Mucosa of stomach (tissue), 1 donor: ENCODE results near the gene XXYLT1.

ENCODE experiments used
- H3K27me3 ChIP-seq: one replicate; pipeline ENCODE4 v1.7.0; 2013; ENCODE audit warnings: mild to moderate bottlenecking, low read length; ENCODE audit not compliant: control insufficient read depth, insufficient read depth
- H3K36me3 ChIP-seq: one replicate; pipeline ENCODE4 v1.7.0; 2013; ENCODE audit warnings: low read length; ENCODE audit not compliant: control insufficient read depth, insufficient read depth
- H3K4me1 ChIP-seq: one replicate; pipeline ENCODE4 v1.7.0; 2013; ENCODE audit warnings: mild to moderate bottlenecking, low read length; ENCODE audit not compliant: control insufficient read depth, insufficient read depth
- H3K4me3 ChIP-seq: one replicate; pipeline ENCODE4 v1.7.0; 2013; ENCODE audit warnings: low read length
- H3K9ac ChIP-seq: one replicate; pipeline ENCODE4 v1.7.0; 2013; ENCODE audit warnings: mild to moderate bottlenecking, low read length, moderate library complexity
- H3K9me3 ChIP-seq: one replicate; pipeline ENCODE4 v1.7.0; 2013; ENCODE audit warnings: mild to moderate bottlenecking, low read length, moderate library complexity; ENCODE audit not compliant: control insufficient read depth
- donor health status: Pancreatic carcinoma.

XXYLT1 gene

DNA sequence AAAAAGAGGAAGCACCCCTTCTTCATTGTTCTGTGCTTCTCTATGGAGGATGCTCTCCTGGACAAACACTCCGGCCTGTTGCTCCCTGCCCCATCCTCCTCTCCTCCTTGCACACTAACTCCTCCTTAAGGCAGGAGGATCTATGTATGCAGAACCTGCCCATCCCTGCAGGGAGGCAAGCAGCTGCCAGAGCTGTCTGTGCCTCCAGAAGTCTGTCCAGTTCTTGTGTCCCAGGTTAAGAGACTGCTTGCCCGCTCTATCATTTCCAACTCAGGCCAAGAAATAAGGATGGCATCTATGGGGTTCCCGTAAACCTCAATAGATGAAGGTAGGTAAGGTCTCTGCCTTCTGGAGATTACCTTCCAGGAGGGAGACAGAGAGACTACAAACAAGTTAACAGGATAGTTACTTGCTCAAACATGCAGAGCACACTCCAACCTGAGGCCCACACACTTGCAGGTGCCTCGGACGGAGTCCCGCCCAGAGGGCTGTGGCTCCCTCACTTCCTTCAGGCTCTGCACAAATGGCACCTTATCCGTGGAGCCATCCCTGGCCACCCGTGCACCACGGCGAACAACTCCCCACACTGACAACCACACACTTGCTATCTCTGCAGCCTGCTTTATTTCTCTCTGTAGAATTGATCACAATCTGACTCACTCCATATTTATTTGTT lies 6.9 kb downstream of the XXYLT1 start:
- Histone ChIP-seq H3K4me3 (no peak overlapping the region), H3K4me1 (peaks cover 16% of the 10 kb centered on the region), H3K36me3 (no peaks in the 10 kb centered on the region), H3K9ac (no peak overlapping the region), H3K9me3 (no peaks in the 10 kb centered on the region), H3K27me3 (no peaks in the 10 kb centered on the region)

GRCh38 chr3:195263193-195263924 lies 7.6 kb downstream of the XXYLT1 start:
- Histone ChIP-seq H3K9me3 (no peaks in the 10 kb centered on the region), H3K4me3 (no peak overlapping the region), H3K36me3 (no peaks in the 10 kb centered on the region), H3K9ac (no peak overlapping the region), H3K27me3 (no peaks in the 10 kb centered on the region), H3K4me1 (peaks cover 16% of the 10 kb centered on the region)

GRCh38 chr3:195261925-195262324 lies 9.0 kb downstream of the XXYLT1 start:
- H3K4me3 ChIP-seq = no peak overlapping the region
- H3K9ac ChIP-seq = no peak overlapping the region
- no peaks in the 10 kb centered on the region for H3K36me3 ChIP-seq
- H3K27me3 ChIP-seq = no peaks in the 10 kb centered on the region
- peaks cover 16% of the 10 kb centered on the region for H3K4me1 ChIP-seq
- H3K9me3 ChIP-seq = no peaks in the 10 kb centered on the region

- Histone ChIP-seq H3K4me3 (peak overlapping the region; percentile 69), H3K27me3 (no peaks in the 10 kb centered on the region), H3K9me3 (no peaks in the 10 kb centered on the region), H3K9ac (peak overlapping the region; percentile 74), H3K4me1 (peaks cover 16% of the 10 kb centered on the region), H3K36me3 (no peaks in the 10 kb centered on the region)
Observed at GRCh38 chr3:195260280-195260905, 10.6 kb downstream of the XXYLT1 start.

DNA sequence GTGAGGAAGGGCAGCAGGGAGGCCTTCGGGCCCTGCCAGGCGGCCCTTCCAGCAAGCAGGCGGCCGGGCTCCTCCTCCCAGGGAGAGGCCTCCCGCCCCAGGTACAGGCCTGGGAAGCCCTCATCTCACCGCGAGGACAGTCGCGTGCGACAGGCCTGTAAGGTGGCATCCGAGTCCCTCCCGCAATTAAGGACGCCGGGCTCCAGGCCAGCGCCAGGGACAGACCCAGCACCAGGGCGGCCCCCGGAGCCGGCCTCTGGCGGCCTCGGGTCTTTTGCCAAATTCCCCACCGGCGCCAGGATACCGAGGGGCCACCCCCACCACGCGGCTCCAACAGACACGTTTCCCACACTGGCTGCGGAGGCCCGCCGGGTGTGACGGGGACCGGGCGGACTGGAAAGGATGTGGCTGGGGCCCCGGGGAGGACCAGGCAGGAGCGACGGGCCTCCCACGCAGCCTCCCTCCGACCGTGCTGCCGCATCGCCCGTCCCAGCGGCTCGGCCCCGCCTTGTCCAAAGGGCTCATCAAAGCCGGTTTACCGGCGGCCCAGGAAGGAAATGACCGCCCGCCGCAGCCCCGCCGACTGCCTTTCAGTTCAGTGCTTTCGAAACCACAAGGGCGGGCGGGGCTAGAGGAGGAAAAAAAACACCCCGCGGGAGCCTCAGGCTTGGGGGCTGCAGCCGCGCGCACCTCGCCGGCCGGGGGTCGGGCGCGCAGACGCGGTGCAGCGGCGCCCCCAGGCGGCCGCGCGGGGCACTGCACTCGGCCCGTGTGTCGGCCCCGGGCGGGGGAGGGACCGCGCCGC lies 11.3 kb downstream of the XXYLT1 start:
- peak overlapping the region; percentile 39 for H3K4me3 ChIP-seq
- H3K4me1 ChIP-seq = peaks cover 16% of the 10 kb centered on the region
- H3K27me3 ChIP-seq = no peaks in the 10 kb centered on the region
- peak overlapping the region; percentile 74 for H3K9ac ChIP-seq
- no peaks in the 10 kb centered on the region for H3K9me3 ChIP-seq
- no peaks in the 10 kb centered on the region for H3K36me3 ChIP-seq

- Histone ChIP-seq H3K9me3 (no peaks in the 10 kb centered on the region), H3K4me3 (peak overlapping the region; percentile 39), H3K9ac (peak overlapping the region; percentile 74), H3K4me1 (peaks cover 16% of the 10 kb centered on the region), H3K27me3 (no peaks in the 10 kb centered on the region), H3K36me3 (no peaks in the 10 kb centered on the region)
Observed at GRCh38 chr3:195259154-195259474, 11.8 kb downstream of the XXYLT1 start.

DNA sequence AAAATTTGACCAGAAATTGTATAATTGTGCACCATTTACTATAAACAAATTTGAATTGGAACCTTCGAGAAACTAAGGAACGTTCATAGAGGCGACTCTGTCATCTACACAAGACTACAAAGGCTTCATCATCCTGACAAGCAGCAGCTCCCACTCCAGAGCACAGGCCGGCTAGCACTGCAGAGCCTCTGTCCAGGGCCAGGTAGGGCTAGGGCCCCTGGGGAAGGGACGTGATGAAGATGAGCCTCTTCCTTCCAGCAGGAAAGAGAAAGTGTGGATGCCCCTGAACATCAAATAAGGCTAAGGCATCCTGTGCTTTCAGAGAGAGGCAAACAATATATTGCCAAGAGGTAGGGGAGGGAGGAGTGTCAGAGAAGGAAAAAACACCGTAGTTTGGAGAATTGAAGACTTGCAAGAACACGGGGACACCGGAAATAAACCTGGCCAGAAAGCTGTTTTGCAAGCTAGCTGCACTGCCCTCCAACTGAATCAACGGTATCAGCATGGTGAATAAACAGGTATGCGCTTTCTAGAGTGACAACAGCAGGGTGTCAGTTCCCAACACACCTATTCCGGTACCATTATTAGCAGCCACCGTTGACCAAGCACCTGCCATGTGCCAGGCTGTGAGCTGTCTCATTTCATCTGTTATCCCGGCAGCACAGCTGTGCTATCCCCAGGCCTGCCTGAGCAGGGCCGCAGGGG lies 12.4 kb downstream of the XXYLT1 start:
- Histone ChIP-seq H3K4me1 (peaks cover 16% of the 10 kb centered on the region), H3K4me3 (no peak overlapping the region)

GRCh38 chr3:195257454-195258448 lies 13.2 kb downstream of the XXYLT1 start:
- no peak overlapping the region for H3K4me3 ChIP-seq
- no peak overlapping the region for H3K9ac ChIP-seq
- H3K27me3 ChIP-seq = no peaks in the 10 kb centered on the region
- H3K4me1 ChIP-seq = peaks cover 16% of the 10 kb centered on the region
- no peaks in the 10 kb centered on the region for H3K36me3 ChIP-seq
- no peaks in the 10 kb centered on the region for H3K9me3 ChIP-seq

More for the DNA sequence above, 12.4 kb downstream of the XXYLT1 start:
- Histone ChIP-seq H3K9me3 (no peaks in the 10 kb centered on the region), H3K9ac (peak overlapping the region; percentile 74), H3K27me3 (no peaks in the 10 kb centered on the region), H3K36me3 (no peaks in the 10 kb centered on the region)

DNA sequence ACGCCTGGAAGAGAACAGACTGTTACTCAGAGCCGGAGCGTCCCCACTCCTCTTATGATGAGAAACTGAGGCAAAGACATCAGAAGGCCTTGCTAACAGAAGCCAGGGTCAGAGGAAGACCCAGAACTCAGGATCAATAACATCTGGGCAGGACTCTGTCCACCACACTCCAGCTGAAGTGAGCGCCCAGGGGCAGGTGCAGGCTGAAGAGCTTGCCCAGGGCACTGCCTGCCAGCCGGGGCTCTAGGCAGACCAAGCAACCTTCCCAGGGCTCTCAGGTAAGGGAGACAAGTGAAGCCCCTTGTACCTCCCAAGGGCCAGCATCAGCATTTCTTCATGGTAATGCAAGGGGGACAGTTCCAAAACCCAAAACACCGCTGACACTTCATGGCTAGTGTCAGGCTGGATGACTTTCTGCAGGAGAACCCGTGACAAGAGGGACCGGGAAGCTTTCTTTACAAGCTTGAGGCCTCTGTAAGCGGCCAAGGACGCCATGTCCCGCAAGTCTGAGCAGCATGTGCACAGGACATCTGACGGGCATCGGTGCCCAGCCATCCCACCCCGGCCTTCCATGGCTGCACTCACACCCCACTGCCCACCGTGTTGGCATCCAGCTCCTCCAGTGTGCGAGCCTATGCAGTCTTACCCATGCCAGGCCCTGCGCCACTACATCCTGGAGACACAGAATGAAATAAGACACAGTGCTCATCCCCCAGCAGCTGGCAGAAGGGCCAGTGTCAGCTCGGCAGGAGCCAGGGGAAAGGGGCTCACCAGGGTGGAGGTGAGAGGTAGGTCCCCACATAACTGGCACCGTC lies 14.1 kb downstream of the XXYLT1 start:
- Histone ChIP-seq H3K9me3 (no peaks in the 10 kb centered on the region), H3K9ac (no peak overlapping the region), H3K4me1 (peaks cover 16% of the 10 kb centered on the region), H3K27me3 (no peaks in the 10 kb centered on the region), H3K4me3 (no peak overlapping the region), H3K36me3 (no peaks in the 10 kb centered on the region)
